Dedifferentiated amniotic fluid mesenchymal stem cell (primary cell): ENCODE measurements around the gene ANGPTL1.
"Not testable (repeated sequence)": the region's sequence is repeated elsewhere in the genome, so short reads cannot be mapped to it uniquely, and the experiment has no call there.

Experiments
- DNase-seq: peaks from one replicate; pipeline ENCODE4 v3.0.0-alpha.2; 2016; ENCODE audit errors: extremely low spot score

ANGPTL1 gene

GRCh38 chr1:178868706-178869105 lies 2.2 kb downstream of the ANGPTL1 start:
- DNase-seq, result no peak

- DNase-seq, result no peak
Measured at GRCh38 chr1:178867670-178868069, 3.2 kb downstream of the ANGPTL1 start.

- DNase-seq, result no peak
Measured at GRCh38 chr1:178864326-178864725, 6.6 kb downstream of the ANGPTL1 start.

- no peak for DNase-seq
Measured at GRCh38 chr1:178862864-178863263, 8.0 kb downstream of the ANGPTL1 start.

- DNase-seq, result no peak
Measured at GRCh38 chr1:178862416-178862815, 8.5 kb downstream of the ANGPTL1 start.

GRCh38 chr1:178857126-178857525 lies 13.8 kb downstream of the ANGPTL1 start:
- DNase-seq, result no peak

- no peak for DNase-seq
Measured at GRCh38 chr1:178849918-178850317, 21.0 kb downstream of the ANGPTL1 start.

GRCh38 chr1:178847919-178848318 lies 23.0 kb downstream of the ANGPTL1 start:
- not testable (repeated sequence) for DNase-seq

- DNase-seq, result peak; percentile 63
Measured at GRCh38 chr1:178847396-178847849, 23.5 kb downstream of the ANGPTL1 start.

- DNase-seq, result no peak
Measured at GRCh38 chr1:178846306-178846705, 24.6 kb downstream of the ANGPTL1 start.

- no peak for DNase-seq
Measured at GRCh38 chr1:178844436-178844835, 26.4 kb downstream of the ANGPTL1 start.

- DNase-seq, result no peak
Measured at GRCh38 chr1:178825167-178825566, 45.7 kb downstream of the ANGPTL1 start.

GRCh38 chr1:178821134-178821866 lies 49.6 kb downstream of the ANGPTL1 start:
- no peak for DNase-seq

- no peak for DNase-seq
Measured at GRCh38 chr1:178819123-178819522, 51.8 kb downstream of the ANGPTL1 start.

GRCh38 chr1:178818416-178818815 lies 52.5 kb downstream of the ANGPTL1 start:
- DNase-seq, result peak; percentile 15

GRCh38 chr1:178810585-178810984 lies 60.3 kb downstream of the ANGPTL1 start:
- DNase-seq, result no peak

- DNase-seq, result no peak
Measured at GRCh38 chr1:178808529-178808928, 62.3 kb downstream of the ANGPTL1 start.

GRCh38 chr1:178806665-178807300 lies 64.1 kb downstream of the ANGPTL1 start:
- DNase-seq, result no peak

GRCh38 chr1:178802873-178803272 lies 68.0 kb downstream of the ANGPTL1 start:
- no peak for DNase-seq
